ENCODE data around the gene BTBD19. TPM values are rescaled to one million over a fixed set of nuclear protein-coding genes. Genes with fewer than 3 reads are reported as not detected.
"Not testable (repeated sequence)": the region's sequence is repeated elsewhere in the genome, so short reads cannot be mapped to it uniquely, and the experiment has no call there.

BTBD19 gene
- total and polyA plus RNA-seq, 9 of the 15 experiments (the other 6 are each of a cell fraction or from before 2014, with no cell fraction given): 0.22 to 2.0 (median 0.95) TPM

- H2AFZ ChIP-seq (ENCODE audit: low read depth, low read length); H3K9me3 ChIP-seq (replicated peaks; ENCODE audit: control insufficient read depth, insufficient read depth, low read depth, low read length); H4K20me1 ChIP-seq (replicated peaks; ENCODE audit: control insufficient read depth, insufficient read depth, low read length); BruUV-seq (replicated peaks); DNase-seq (ENCODE audit: extremely low read depth in 1 of 4, low spot score in 3 of 4); H3K4me3 ChIP-seq; H3K9me1 ChIP-seq (ENCODE audit: control insufficient read depth, insufficient read depth, low read length); CTCF ChIA-PET (ENCODE audit: low intra/inter-chr PET ratio); intact Hi-C loops (cut with micrococcal nuclease); FAIRE-seq; H3K79me2 ChIP-seq (ENCODE audit: control insufficient read depth, insufficient read depth, low read length); H3K27me3 ChIP-seq (ENCODE audit: control insufficient read depth in 2 of 2, insufficient read depth in 2 of 2, low read length in 2 of 2); in situ Hi-C loops (cut with MboI); H3K4me1 ChIP-seq (replicated peaks in 1 of 2; ENCODE audit: control insufficient read depth in 2 of 2, insufficient read depth in 2 of 2, low read length in 2 of 2); H3K4me2 ChIP-seq (ENCODE audit: insufficient read depth, low read length); ATAC-seq; H3K9ac ChIP-seq (ENCODE audit: insufficient read depth in 1 of 2, low read depth in 2 of 2, low read length in 2 of 2); H3K27ac ChIP-seq (ENCODE audit: extremely low read depth, low read depth, low read length): not testable (repeated sequence)
- peaks cover 67% of the 10 kb centered on the region for H3K36me3 ChIP-seq (ENCODE audit: control insufficient read depth, insufficient read depth, low read length)
- POLR2A ChIA-PET: interaction anchor here (0.6 to 3.8 kb wide), 15 partner anchors 10 to 1538 kb away, joined by 3 to 77 read pairs (median 6); partner anchors contain the start of genes RNU5D-1 and RPS8
- WGBS (ENCODE audit: insufficient coverage, low coverage, missing lambda C conversion rate): 86% methylated on average over 6 of the region's 6 CpGs
- TF ChIP-seq SUPT5H (IDR thresholded peaks at IDR 0.05) (peak; percentile 45; the same call in 1 of the 2 replicates), POLR2A (conservative IDR thresholded peaks at IDR 0.05) (peak; percentile 63), POLR2B (IDR thresholded peaks at IDR 0.05; ENCODE audit: low read depth, partially characterized antibody) (peak; percentile 51), HBP1 (CRISPR knock-in tag; IDR thresholded peaks at IDR 0.05) (0 out of 2 replicates have a peak, but pooled peaks have one; percentile 18)
These were observed 41.9 kb upstream of the BTBD19 start for GRCh38 chr1:44766421-44766820.

All from K562 (cell line).